Tibial nerve (tissue), 4 donors: ENCODE measurements around the gene HMHB1. TPM values are rescaled to one million over a fixed set of nuclear protein-coding genes. Genes with fewer than 3 reads are reported as not detected.

Experiments used
- DNase-seq, 2 donors: peaks; one replicate each; pipeline ENCODE4 v3.0.0-alpha.2; 2019; ENCODE audit warnings: low spot score in 2 of 2
- H3K27ac ChIP-seq, 4 donors: fragments of 200-600 bp; sonication (generic) in 3 of 4; one replicate each; pipeline ENCODE4 v1.5.1; 2017 to 2019; ENCODE audit warnings: mild to moderate bottlenecking in 1 of 4
- H3K27me3 ChIP-seq, 2 donors: fragments of 200-600 bp; sonication (generic) in 1 of 2; one replicate each; pipeline versions ENCODE4 v1.5.1 to v1.6.0; 2017 to 2019
- H3K36me3 ChIP-seq, 3 donors: fragments of 200-600 bp; sonication (generic); one replicate each; pipeline ENCODE4 v1.5.1; 2018 to 2019
- H3K4me1 ChIP-seq, 4 donors: fragments of 200-600 bp; sonication (generic) in 3 of 4; one replicate each; pipeline ENCODE4 v1.5.1; 2017 to 2019
- H3K4me3 ChIP-seq, 4 donors: fragments of 200-600 bp; sonication (generic) in 3 of 4; one replicate each; pipeline ENCODE4 v1.5.1; 2017 to 2019; ENCODE audit warnings: mild to moderate bottlenecking in 1 of 4, moderate library complexity in 1 of 4
- H3K9me3 ChIP-seq, 4 donors: fragments of 200-600 bp; sonication (generic) in 3 of 4; one replicate each; pipeline ENCODE4 v1.5.1; 2017 to 2019
- CTCF ChIP-seq, 5 experiments: fragments of 200-600 bp in 3 of 5; fragments of 450-650 bp in 2 of 5; sonication (generic) in 3 of 5; IDR thresholded peaks; one replicate each; pipeline ENCODE4 v1.5.1; 2016 to 2019; ENCODE audit warnings: antibody characterized with exemption in 5 of 5, mild to moderate bottlenecking in 3 of 5, moderate library complexity in 2 of 5
- EP300 ChIP-seq, 2 donors: sonication (generic); formaldehyde crosslinking; IDR thresholded peaks; one replicate each; pipeline ENCODE4 v1.6.1; 2017; ENCODE audit warnings: antibody characterized with exemption in 2 of 2, mild to moderate bottlenecking in 1 of 2
- POLR2A ChIP-seq, 2 donors: fragments of 450-650 bp; IDR thresholded peaks; one replicate each; pipeline ENCODE4 v1.6.1; 2017; ENCODE audit warnings: antibody characterized with exemption in 2 of 2, mild to moderate bottlenecking in 2 of 2, moderate library complexity in 2 of 2
- WGBS, 2 donors: methylation state at CpG; one replicate each; pipeline ENCODE4 v1.1.5; 2018; 5-methylcytosine and 5-hydroxymethylcytosine counted together
- total RNA-seq, 4 donors: library from RNA; depleted of rRNA; stranded (reverse); fragments of >200 nt; gene quantifications; one replicate each; pipeline ENCODE4 v1.1.0, GENCODE V29; 2016

The HMHB1 gene
- total RNA-seq, 4 donors from 2014 or later: not detected

- H3K36me3 ChIP-seq: no peaks in the 10 kb centered on the region
- H3K9me3 ChIP-seq: no peaks in the 10 kb centered on the region
- H3K4me1 ChIP-seq: peaks cover 0 to 9% (median 0%) of the 10 kb centered on the region in 4 donors
- H3K27me3 ChIP-seq: no peaks in the 10 kb centered on the region
- no peak overlapping the region for H3K4me3 ChIP-seq
- 84 to 91% methylated on average over 4 of the region's 4 CpGs for WGBS, 2 donors
- H3K27ac ChIP-seq: no peak overlapping the region
- DNase-seq: no peak
- TF ChIP-seq CTCF (IDR thresholded peaks at IDR 0.05) (no peak), POLR2A (IDR thresholded peaks at IDR 0.05) (no peak), EP300 (IDR thresholded peaks at IDR 0.05) (no peak)
Observed at GRCh38 chr5:143833177-143833576, 21.2 kb downstream of the HMHB1 start.

- Histone ChIP-seq H3K27ac (no peak overlapping the region), H3K36me3 (no peaks in the 10 kb centered on the region), H3K27me3 (no peaks in the 10 kb centered on the region), H3K9me3 (no peaks in the 10 kb centered on the region), H3K4me1 (peaks cover 0 to 9% (median 0%) of the 10 kb centered on the region in 4 donors), H3K4me3 (no peak overlapping the region)
- TF ChIP-seq CTCF (IDR thresholded peaks at IDR 0.05) (no peak), POLR2A (IDR thresholded peaks at IDR 0.05) (no peak), EP300 (IDR thresholded peaks at IDR 0.05) (no peak)
- WGBS, 2 donors: 97 to 100% methylated on average over 3 of the region's 3 CpGs
- DNase-seq: no peak
Observed at GRCh38 chr5:143835251-143835650, 23.3 kb downstream of the HMHB1 start.

GRCh38 chr5:143836161-143836725, 24.3 kb downstream of the HMHB1 start:
- Histone ChIP-seq H3K36me3 (no peaks in the 10 kb centered on the region), H3K27me3 (no peaks in the 10 kb centered on the region), H3K4me3 (no peak overlapping the region), H3K4me1 (peaks cover 0 to 9% (median 0%) of the 10 kb centered on the region in 4 donors), H3K9me3 (no peaks in the 10 kb centered on the region), H3K27ac (no peak overlapping the region)
- DNase-seq: no peak
- no peak for TF ChIP-seq CTCF (IDR thresholded peaks at IDR 0.05)
- WGBS, 2 donors: 65 to 98% methylated on average over 2 of the region's 2 CpGs

GRCh38 chr5:143837306-143837848, 25.4 kb downstream of the HMHB1 start:
- no peaks in the 10 kb centered on the region for H3K9me3 ChIP-seq
- DNase-seq: no peak
- H3K4me3 ChIP-seq: no peak overlapping the region
- H3K4me1 ChIP-seq: peaks cover 0 to 9% (median 2%) of the 10 kb centered on the region in 4 donors
- WGBS, 2 donors: 60 to 61% methylated on average over 7 of the region's 7 CpGs
- no peaks in the 10 kb centered on the region for H3K36me3 ChIP-seq
- TF ChIP-seq POLR2A (IDR thresholded peaks at IDR 0.05): no peak
- no peak for TF ChIP-seq CTCF (IDR thresholded peaks at IDR 0.05)
- TF ChIP-seq EP300 (IDR thresholded peaks at IDR 0.05): no peak
- H3K27ac ChIP-seq: peak overlapping the region in 1 of 4 donors; percentile 29
- H3K27me3 ChIP-seq: no peaks in the 10 kb centered on the region

GRCh38 chr5:143841446-143841845, 29.5 kb downstream of the HMHB1 start:
- no peak for DNase-seq
- Histone ChIP-seq H3K4me3 (no peak overlapping the region), H3K27me3 (no peaks in the 10 kb centered on the region), H3K4me1 (peaks cover 0 to 9% (median 2%) of the 10 kb centered on the region in 4 donors), H3K27ac (no peak overlapping the region), H3K9me3 (no peaks in the 10 kb centered on the region), H3K36me3 (no peaks in the 10 kb centered on the region)
- TF ChIP-seq POLR2A (IDR thresholded peaks at IDR 0.05) (no peak), EP300 (IDR thresholded peaks at IDR 0.05) (no peak), CTCF (IDR thresholded peaks at IDR 0.05) (no peak)
